ENCODE data around the gene SLC4A3.

DNA sequence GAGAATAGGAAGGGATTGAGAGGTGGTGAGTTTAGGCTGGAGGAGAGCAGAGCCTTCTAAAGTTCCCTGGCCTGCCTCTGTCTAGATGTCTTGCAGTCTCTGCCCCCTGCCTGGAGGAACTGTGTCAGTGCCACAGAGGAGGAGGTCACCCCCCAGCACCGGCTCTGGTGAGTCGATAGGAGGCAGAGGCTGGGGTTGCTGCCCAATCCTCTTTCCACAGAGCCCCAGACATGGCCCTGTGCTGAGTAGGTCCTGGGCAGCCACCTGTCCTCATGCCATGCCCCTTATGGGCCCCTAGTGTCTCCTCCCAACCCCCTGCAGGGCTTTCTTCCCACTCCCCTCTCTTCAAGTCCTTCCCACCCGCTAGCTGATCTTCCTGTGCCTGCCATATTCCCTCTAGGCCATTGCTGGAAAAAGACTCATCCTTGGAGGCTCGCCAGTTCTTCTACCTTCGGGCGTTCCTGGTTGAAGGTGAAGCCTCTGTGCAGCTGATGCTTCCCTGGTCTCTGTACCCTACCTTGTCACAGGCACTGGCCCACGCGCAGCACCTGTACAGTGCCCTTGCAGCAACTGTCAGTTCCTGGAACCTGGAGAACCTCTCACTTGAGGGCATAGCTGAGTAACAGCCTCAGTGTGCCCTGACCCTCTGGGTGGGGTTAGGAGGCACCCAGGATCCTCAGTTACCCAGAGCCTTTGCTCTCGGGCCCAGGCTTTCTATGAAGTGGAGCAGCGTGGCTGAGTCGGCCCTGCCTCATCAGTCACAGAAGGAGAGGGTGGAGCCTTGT lies 13.2 kb upstream of the SLC4A3 start:
- no peak for TF ChIP-seq CTCF (IDR thresholded peaks at IDR 0.05)
- no peak for TF ChIP-seq POLR2AphosphoS5 (IDR thresholded peaks at IDR 0.05)
- no peak for TF ChIP-seq EP300 (IDR thresholded peaks at IDR 0.05)
- TF ChIP-seq POLR2A (IDR thresholded peaks at IDR 0.05) = no peak

Measured in suprapubic skin (tissue), 4 donors.